ENCODE results near the gene TMEM217.

TMEM217 gene

DNA sequence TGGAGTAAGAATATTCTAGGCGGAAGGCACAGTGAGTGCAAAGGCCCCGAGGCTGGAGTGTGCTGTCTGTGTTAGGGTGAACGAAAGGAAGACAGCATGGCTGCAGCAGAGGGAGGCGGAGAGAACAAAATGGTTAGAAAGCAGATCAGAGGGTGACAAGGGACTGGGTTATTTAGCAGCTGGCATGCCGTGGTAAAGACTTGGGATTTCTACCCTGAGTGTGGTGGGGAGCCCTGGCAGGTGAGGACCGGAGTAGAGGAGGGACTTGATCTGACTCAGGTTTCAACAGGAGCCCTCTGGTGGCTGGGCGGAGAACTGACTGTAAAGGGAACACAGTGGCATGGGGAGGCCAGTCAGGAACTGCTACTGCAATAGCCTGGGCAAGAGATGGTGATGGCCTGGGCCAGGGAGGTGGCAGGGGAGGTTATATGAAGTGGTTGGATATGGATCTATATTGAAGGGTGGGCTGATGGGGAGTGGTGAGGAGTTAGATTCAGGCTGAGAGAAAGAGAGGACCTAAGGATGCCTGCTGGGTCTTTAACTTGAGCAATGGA, 50.0 kb downstream of the TMEM217 start:
- peak; percentile 83 for DNase-seq
- Histone ChIP-seq H3K27me3 (replicated peaks) (no peaks in the 10 kb centered on the region), H3K4me3 (ENCODE audit: low read depth, low read length) (no peak overlapping the region), H3K36me3 (replicated peaks) (no peaks in the 10 kb centered on the region), H3K27ac (no peak overlapping the region)
- in situ Hi-C loops (cut with HindIII; ENCODE audit: low pct_ligation_motif_present, low sequenced_read_pairs) = no loop called here
- TF ChIP-seq CTCF (IDR thresholded peaks at IDR 0.05; ENCODE audit: low read depth, low read length, missing control alignments) = peak; percentile 93

DNA sequence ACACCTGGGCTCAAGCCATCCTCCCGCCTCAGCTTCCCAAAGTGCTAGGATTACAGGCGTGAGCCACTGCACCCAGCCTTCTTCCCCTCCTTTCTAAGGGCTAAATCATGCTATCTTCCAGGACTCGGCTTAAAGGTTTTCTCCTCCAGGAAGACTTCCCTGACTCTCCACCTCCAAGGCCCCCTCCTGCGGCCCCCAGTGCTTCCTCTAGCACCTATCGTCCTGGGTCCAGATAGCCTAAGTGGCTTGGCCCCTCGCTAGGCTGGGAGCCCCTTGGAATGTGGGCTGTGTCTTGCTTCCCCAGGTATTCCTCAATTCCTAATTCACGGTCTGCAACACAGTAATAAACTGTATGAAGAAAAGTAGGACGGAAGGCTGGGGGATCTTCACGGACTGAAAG, 51.3 kb downstream of the TMEM217 start:
- in situ Hi-C loops (cut with HindIII; ENCODE audit: low pct_ligation_motif_present, low sequenced_read_pairs) = no loop called here

GRCh38 chr6:37205997-37206340, 52.0 kb downstream of the TMEM217 start:
- Histone ChIP-seq H3K27ac (no peak overlapping the region), H3K4me3 (ENCODE audit: low read depth, low read length) (no peak overlapping the region), H3K27me3 (replicated peaks) (no peaks in the 10 kb centered on the region), H3K36me3 (replicated peaks) (no peaks in the 10 kb centered on the region)
- TF ChIP-seq CTCF (IDR thresholded peaks at IDR 0.05; ENCODE audit: low read depth, low read length, missing control alignments) = no peak
- in situ Hi-C loops (cut with HindIII; ENCODE audit: low pct_ligation_motif_present, low sequenced_read_pairs) = no loop called here
- DNase-seq = no peak

More for the DNA sequence above, 51.3 kb downstream of the TMEM217 start:
- Histone ChIP-seq H3K36me3 (replicated peaks) (no peaks in the 10 kb centered on the region), H3K27me3 (replicated peaks) (no peaks in the 10 kb centered on the region), H3K27ac (no peak overlapping the region), H3K4me3 (ENCODE audit: low read depth, low read length) (no peak overlapping the region)
- TF ChIP-seq CTCF (IDR thresholded peaks at IDR 0.05; ENCODE audit: low read depth, low read length, missing control alignments) = no peak
- no peak for DNase-seq

- no peaks in the 10 kb centered on the region for H3K36me3 ChIP-seq (replicated peaks)
- H3K27me3 ChIP-seq (replicated peaks) = no peaks in the 10 kb centered on the region
- in situ Hi-C loops (cut with HindIII; ENCODE audit: low pct_ligation_motif_present, low sequenced_read_pairs) = no loop called here
- H3K27ac ChIP-seq = no peak overlapping the region
- H3K4me3 ChIP-seq (ENCODE audit: low read depth, low read length) = no peak overlapping the region
- no peak for DNase-seq
- TF ChIP-seq CTCF (IDR thresholded peaks at IDR 0.05; ENCODE audit: low read depth, low read length, missing control alignments) = no peak
Observed at GRCh38 chr6:37205175-37205996, 52.6 kb downstream of the TMEM217 start.

DNA sequence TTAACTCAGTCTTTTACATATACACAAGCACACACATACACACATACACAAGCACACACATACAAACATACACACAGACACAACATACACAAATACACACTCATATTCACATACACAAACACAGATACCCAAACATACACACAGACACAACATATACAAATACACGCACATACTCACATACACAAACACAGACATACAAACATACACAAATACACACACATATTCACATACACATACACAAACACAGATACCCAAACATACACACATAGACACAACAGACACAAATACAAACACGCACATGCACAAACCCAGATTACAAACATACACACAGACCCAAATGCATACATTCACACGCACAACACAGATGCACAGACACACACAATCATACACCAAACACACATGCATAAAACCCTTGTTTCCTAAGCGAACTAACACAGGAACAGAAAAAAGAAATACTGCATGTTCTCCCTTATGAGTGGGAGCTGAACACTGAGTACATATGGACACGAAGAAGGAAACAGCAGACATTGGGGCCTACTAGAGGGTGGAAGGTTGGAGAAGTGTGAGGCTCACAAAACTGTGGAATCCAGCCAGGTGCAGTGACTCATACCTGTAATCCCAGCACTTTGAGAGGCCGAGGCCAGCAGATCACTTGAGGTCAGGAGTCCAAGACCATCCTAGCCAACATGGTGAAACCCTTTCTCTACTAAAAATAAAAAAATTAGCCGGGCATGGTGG, 53.8 kb downstream of the TMEM217 start:
- DNase-seq = no peak
- no peak overlapping the region for H3K4me3 ChIP-seq (ENCODE audit: low read depth, low read length)
- H3K27ac ChIP-seq = no peak overlapping the region
- H3K27me3 ChIP-seq (replicated peaks) = no peaks in the 10 kb centered on the region
- no peaks in the 10 kb centered on the region for H3K36me3 ChIP-seq (replicated peaks)
- in situ Hi-C loops (cut with HindIII; ENCODE audit: low pct_ligation_motif_present, low sequenced_read_pairs) = no loop called here
- no peak for TF ChIP-seq CTCF (IDR thresholded peaks at IDR 0.05; ENCODE audit: low read depth, low read length, missing control alignments)
